Measurements from ENCODE around the gene ABLIM2.

ABLIM2 gene

DNA sequence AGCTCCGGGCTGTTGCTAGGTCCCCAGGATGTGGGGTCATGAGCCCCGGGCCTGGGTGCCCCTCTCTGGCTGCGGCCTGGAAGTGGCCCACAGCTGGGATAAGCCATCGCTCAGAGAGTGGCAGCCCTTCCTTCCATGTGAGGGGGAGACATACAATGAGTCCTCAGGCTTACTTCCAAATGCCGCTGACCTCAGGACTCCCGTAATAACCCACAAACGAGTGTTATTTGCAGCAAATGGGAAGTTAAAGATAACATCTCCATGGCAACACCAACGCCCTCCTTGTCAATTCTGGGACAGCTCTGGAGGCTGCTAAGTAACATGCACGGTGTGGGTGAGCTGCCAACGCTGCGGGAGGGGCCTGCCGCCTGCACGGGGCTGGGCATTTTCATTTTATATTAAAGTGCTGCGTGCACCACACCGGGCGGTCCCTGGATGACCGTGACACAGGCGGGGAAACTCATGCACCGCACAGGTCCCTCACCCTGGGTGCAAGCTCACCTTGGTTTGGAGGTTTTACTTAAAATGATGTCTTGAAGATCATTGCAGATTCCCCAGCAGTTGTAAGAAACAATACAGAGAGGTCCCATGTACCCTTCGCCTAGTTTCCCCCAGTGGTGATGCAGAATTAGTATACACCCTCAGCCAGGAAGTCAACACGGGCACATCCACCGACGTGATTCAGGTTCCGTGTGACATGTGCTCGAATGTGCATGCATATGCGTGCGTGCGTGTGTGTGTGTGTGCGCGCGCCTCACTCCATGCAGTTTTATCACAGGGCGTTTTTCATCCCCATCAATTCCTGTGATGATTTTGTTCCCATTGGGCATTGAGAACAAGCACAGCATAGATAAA, 79.4 kb downstream of the ABLIM2 start:
- Histone ChIP-seq H3K9me3 (ENCODE audit: control insufficient read depth, insufficient read depth, low read length) (no peaks in the 10 kb centered on the region), H3K36me3 (ENCODE audit: insufficient read depth, low read length) (no peaks in the 10 kb centered on the region), H3K4me1 (ENCODE audit: insufficient read depth, low read length) (peaks cover 11% of the 10 kb centered on the region), H3K9ac (ENCODE audit: low read depth, low read length) (no peak overlapping the region)

- Histone ChIP-seq H3K36me3 (ENCODE audit: insufficient read depth, low read length) (no peaks in the 10 kb centered on the region), H3K9ac (ENCODE audit: low read depth, low read length) (no peak overlapping the region), H3K9me3 (ENCODE audit: control insufficient read depth, insufficient read depth, low read length) (no peaks in the 10 kb centered on the region), H3K4me1 (ENCODE audit: insufficient read depth, low read length) (peaks cover 11% of the 10 kb centered on the region)
These were observed 80.0 kb downstream of the ABLIM2 start for GRCh38 chr4:8078610-8079015.

- Histone ChIP-seq H3K36me3 (ENCODE audit: insufficient read depth, low read length) (no peaks in the 10 kb centered on the region), H3K4me1 (ENCODE audit: insufficient read depth, low read length) (peaks cover 11% of the 10 kb centered on the region), H3K9ac (ENCODE audit: low read depth, low read length) (no peak overlapping the region), H3K9me3 (ENCODE audit: control insufficient read depth, insufficient read depth, low read length) (no peaks in the 10 kb centered on the region)
These were observed 80.5 kb downstream of the ABLIM2 start for GRCh38 chr4:8078109-8078494.

DNA sequence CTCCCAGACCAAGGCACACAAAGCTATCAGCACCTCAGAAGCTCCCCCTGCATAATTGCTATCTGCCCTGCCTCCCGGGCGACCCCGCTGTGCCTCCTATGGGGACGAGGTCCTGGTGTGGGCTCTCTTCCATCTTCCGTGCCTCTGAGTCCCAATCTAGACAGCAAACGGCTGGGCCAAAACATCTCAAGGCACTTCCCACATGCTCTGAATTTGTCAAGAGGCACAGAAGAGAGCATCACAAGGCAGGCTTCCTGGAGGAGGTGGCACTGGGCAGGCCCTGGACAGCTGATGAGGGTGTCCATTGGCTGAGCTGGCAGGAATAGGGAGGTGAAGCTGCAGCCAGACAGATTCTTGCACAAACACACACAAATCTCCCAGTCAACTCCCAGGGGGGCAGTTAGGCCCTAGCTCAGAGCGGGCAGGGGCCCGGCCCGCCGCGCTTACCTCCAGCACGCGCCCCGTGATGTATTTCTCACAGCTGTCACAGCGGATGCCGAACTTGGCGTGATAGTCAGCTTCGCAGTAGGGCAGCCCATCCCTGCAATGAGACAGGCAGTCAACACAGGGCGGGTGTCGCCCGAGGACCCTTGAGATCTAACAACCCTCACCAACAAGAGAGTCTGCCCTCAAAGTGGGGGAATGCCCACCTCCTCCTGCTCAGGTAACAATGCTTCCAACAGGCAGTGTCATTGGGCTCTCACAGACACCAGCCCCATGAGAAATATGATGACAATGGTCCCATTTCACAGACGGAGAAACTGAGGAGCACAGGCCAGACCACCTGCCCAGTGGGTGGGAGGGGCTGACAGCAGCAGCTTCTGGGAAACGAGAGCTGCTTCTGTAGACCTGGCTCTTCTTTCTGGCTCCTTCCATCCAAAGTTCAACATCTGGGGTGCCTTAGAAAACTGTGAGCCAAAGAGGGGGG, 81.2 kb downstream of the ABLIM2 start:
- H3K36me3 ChIP-seq (ENCODE audit: insufficient read depth, low read length), result no peaks in the 10 kb centered on the region
- peaks cover 11% of the 10 kb centered on the region for H3K4me1 ChIP-seq (ENCODE audit: insufficient read depth, low read length)
- H3K9ac ChIP-seq (ENCODE audit: low read depth, low read length), result no peak overlapping the region
- no peaks in the 10 kb centered on the region for H3K9me3 ChIP-seq (ENCODE audit: control insufficient read depth, insufficient read depth, low read length)

GRCh38 chr4:8076023-8076422, 82.6 kb downstream of the ABLIM2 start:
- no peaks in the 10 kb centered on the region for H3K9me3 ChIP-seq (ENCODE audit: control insufficient read depth, insufficient read depth, low read length)
- H3K9ac ChIP-seq (ENCODE audit: low read depth, low read length), result no peak overlapping the region
- H3K4me1 ChIP-seq (ENCODE audit: insufficient read depth, low read length), result peaks cover 11% of the 10 kb centered on the region
- H3K36me3 ChIP-seq (ENCODE audit: insufficient read depth, low read length), result no peaks in the 10 kb centered on the region

GRCh38 chr4:8073206-8073863, 85.3 kb downstream of the ABLIM2 start:
- no peaks in the 10 kb centered on the region for H3K4me1 ChIP-seq (ENCODE audit: insufficient read depth, low read length)
- no peaks in the 10 kb centered on the region for H3K36me3 ChIP-seq (ENCODE audit: insufficient read depth, low read length)
- no peak overlapping the region for H3K9ac ChIP-seq (ENCODE audit: low read depth, low read length)
- H3K9me3 ChIP-seq (ENCODE audit: control insufficient read depth, insufficient read depth, low read length), result no peaks in the 10 kb centered on the region

DNA sequence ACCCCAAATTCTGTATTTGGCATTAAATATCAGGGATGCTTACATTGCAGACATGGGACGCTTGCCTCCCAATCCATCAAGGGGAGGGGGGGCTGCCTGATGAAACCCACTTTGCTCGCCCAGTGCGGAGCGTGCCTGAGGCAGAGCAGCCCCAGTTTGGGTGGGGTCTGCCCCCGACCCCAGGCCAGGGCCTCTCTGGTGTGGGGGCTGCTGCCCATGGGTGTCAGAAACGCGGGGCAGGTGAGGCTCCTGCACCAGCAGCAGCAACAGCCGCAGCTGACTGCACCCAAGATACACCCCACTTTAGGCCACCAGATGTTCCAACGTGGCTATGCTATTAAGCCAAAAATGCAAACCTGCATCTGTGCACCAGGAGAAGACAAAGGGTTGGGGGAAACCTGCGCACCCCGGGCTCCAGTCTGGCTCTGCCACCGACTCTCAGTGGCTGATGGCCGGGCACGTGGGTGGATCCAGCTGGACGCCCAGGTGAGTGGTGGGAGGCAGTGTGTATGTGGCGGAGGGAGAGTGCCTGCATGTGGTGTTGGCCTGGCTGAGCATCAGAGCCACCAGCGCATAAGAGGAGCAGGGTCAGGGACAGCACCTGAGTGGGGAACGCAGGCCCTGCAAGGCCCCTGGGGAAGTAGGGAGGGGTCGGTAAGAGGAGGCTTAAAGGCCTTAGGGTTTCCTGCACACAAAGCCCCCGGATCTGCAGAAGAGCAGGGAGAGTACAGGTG, 86.2 kb downstream of the ABLIM2 start:
- H3K4me1 ChIP-seq (ENCODE audit: insufficient read depth, low read length), result no peaks in the 10 kb centered on the region
- H3K9ac ChIP-seq (ENCODE audit: low read depth, low read length), result no peak overlapping the region
- no peaks in the 10 kb centered on the region for H3K9me3 ChIP-seq (ENCODE audit: control insufficient read depth, insufficient read depth, low read length)
- no peaks in the 10 kb centered on the region for H3K36me3 ChIP-seq (ENCODE audit: insufficient read depth, low read length)

GRCh38 chr4:8071766-8072165, 86.8 kb downstream of the ABLIM2 start:
- no peaks in the 10 kb centered on the region for H3K36me3 ChIP-seq (ENCODE audit: insufficient read depth, low read length)
- no peaks in the 10 kb centered on the region for H3K4me1 ChIP-seq (ENCODE audit: insufficient read depth, low read length)
- no peaks in the 10 kb centered on the region for H3K9me3 ChIP-seq (ENCODE audit: control insufficient read depth, insufficient read depth, low read length)
- H3K9ac ChIP-seq (ENCODE audit: low read depth, low read length), result no peak overlapping the region

DNA sequence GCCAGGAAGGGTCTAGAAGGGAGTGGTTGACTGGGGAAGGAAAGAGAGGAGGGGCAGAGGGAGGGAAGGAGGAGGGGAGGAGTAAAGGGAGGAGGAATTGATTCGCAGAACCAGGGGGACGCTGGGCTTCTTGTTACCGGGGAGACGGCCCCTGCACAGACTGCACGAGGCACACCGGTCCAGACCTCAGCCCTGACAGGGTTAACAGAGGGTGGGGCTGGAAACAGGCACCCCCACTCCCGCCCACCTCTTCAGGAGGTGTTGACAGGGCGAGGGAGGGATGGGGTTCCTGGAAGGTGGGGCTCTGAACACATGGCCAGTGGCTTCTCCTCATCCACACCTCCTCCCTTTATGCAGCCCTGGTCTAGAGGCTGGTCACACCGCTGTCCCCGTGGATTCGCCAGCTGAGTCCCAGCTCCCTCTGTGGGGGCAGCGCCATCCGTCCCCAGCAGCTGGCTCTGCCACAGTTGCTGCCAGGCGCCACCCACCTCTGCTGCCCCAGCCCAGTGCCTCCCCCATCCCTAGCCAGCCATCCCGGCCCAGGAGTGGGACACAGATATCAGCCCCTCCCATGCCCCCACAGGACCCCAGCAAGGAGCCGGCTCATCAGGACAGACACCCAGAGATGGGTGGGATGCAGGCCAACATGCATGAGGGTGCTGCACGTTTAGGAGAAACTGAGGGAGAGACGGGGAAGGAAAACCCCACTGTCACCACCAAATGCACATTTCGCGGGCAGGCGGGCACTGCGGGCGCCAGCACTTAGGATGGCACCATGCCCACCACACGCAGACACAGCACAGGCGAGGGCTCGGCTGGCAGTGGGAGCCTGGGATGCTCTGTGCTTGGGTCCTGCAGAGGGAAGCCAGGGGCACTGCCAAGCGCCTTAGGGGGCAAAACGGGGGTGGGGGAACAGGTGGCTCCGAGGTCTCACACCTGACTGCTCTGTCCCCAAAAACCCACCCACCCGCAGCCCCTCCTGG, 87.6 kb downstream of the ABLIM2 start:
- H3K9ac ChIP-seq (ENCODE audit: low read depth, low read length), result no peak overlapping the region
- no peaks in the 10 kb centered on the region for H3K9me3 ChIP-seq (ENCODE audit: control insufficient read depth, insufficient read depth, low read length)
- no peaks in the 10 kb centered on the region for H3K36me3 ChIP-seq (ENCODE audit: insufficient read depth, low read length)
- H3K4me1 ChIP-seq (ENCODE audit: insufficient read depth, low read length), result no peaks in the 10 kb centered on the region

- Histone ChIP-seq H3K9ac (ENCODE audit: low read depth, low read length) (no peak overlapping the region), H3K4me1 (ENCODE audit: insufficient read depth, low read length) (no peaks in the 10 kb centered on the region), H3K9me3 (ENCODE audit: control insufficient read depth, insufficient read depth, low read length) (peaks cover 5% of the 10 kb centered on the region; the same call in 1 of the 2 replicates), H3K36me3 (ENCODE audit: insufficient read depth, low read length) (no peaks in the 10 kb centered on the region)
These were observed 89.4 kb downstream of the ABLIM2 start for GRCh38 chr4:8069102-8069752.

GRCh38 chr4:8067945-8068896, 90.4 kb downstream of the ABLIM2 start:
- Histone ChIP-seq H3K36me3 (ENCODE audit: insufficient read depth, low read length) (no peaks in the 10 kb centered on the region), H3K9ac (ENCODE audit: low read depth, low read length) (no peak overlapping the region), H3K4me1 (ENCODE audit: insufficient read depth, low read length) (no peaks in the 10 kb centered on the region), H3K9me3 (ENCODE audit: control insufficient read depth, insufficient read depth, low read length) (peaks cover 12% of the 10 kb centered on the region)

Measured in ES-I3 (cell line).